MM.1S (cell line): Measurements from ENCODE around the gene SLC25A34.

Experiments used
- DNase-seq: peaks from one replicate; pipeline ENCODE4 v3.0.0-alpha.2; 2015
- H2AFZ ChIP-seq: fragments of 300-600 bp; sonication (generic); 2 replicates; pipeline ENCODE4 v1.6.0; 2016; ENCODE audit warnings: antibody characterized with exemption, low read length
- H3F3A ChIP-seq: fragments of 300-600 bp; sonication (generic); 2 replicates; pipeline ENCODE4 v1.6.1; 2016; ENCODE audit warnings: mild to moderate bottlenecking, antibody characterized with exemption, low read length, moderate library complexity, mixed read lengths; ENCODE audit not compliant: insufficient read depth
- H3K27ac ChIP-seq: fragments of 300-600 bp; sonication (generic); 2 replicates; pipeline ENCODE4 v1.5.1; 2016; ENCODE audit warnings: mild to moderate bottlenecking, low read length
- H3K27me3 ChIP-seq: fragments of 300-600 bp; sonication (generic); replicated peaks from 2 replicates; pipeline ENCODE4 v1.6.0; 2016; ENCODE audit warnings: low read length; ENCODE audit not compliant: insufficient read depth
- H3K36me3 ChIP-seq: fragments of 300-600 bp; sonication (generic); replicated peaks from 2 replicates; pipeline ENCODE4 v1.6.1; 2016; ENCODE audit warnings: mild to moderate bottlenecking, low read length, mixed read lengths; ENCODE audit not compliant: insufficient read depth
- H3K4me1 ChIP-seq: fragments of 300-600 bp; sonication (generic); 2 replicates; pipeline ENCODE4 v1.6.1; 2016; ENCODE audit warnings: low read length, mixed read lengths
- H3K4me2 ChIP-seq: fragments of 300-600 bp; sonication (generic); 2 replicates; pipeline ENCODE4 v1.6.0; 2016; ENCODE audit warnings: low read depth, low read length
- H3K4me3 ChIP-seq: fragments of 300-600 bp; sonication (generic); 2 replicates; pipeline ENCODE4 v1.5.1; 2016; ENCODE audit warnings: low read length, mixed read lengths
- H3K79me2 ChIP-seq: fragments of 300-600 bp; sonication (generic); 2 replicates; pipeline ENCODE4 v1.6.1; 2016; ENCODE audit warnings: mixed run types, low read length, mixed read lengths
- H3K9ac ChIP-seq: fragments of 300-600 bp; sonication (generic); 2 replicates; pipeline ENCODE4 v1.6.1; 2016; ENCODE audit warnings: low read length, mixed read lengths
- H3K9me2 ChIP-seq: fragments of 300-600 bp; sonication (generic); replicated peaks from 2 replicates; pipeline ENCODE4 v1.6.1; 2016; ENCODE audit warnings: mild to moderate bottlenecking, low read length, mixed read lengths; ENCODE audit not compliant: insufficient read depth
- H3K9me3 ChIP-seq: fragments of 300-600 bp; sonication (generic); replicated peaks from 2 replicates; pipeline ENCODE4 v1.6.1; 2016; ENCODE audit warnings: mild to moderate bottlenecking, low read length, mixed read lengths; ENCODE audit not compliant: insufficient read depth
- H4K20me1 ChIP-seq: fragments of 300-600 bp; sonication (generic); 2 replicates; pipeline ENCODE4 v1.6.1; 2016; ENCODE audit warnings: mild to moderate bottlenecking, low read length, moderate library complexity, mixed read lengths; ENCODE audit not compliant: insufficient read depth
- CTCF ChIP-seq: fragments of 300-600 bp; sonication (generic); IDR thresholded peaks from 2 replicates; pipeline ENCODE4 v1.5.1; 2016; ENCODE audit warnings: antibody characterized with exemption, low read length, mixed read lengths
- EZH2 ChIP-seq: fragments of 300-600 bp; sonication (generic); optimal IDR thresholded peaks from 2 replicates; pipeline ENCODE3; 2017; ENCODE audit warnings: low read depth, mild to moderate bottlenecking, antibody characterized with exemption, low read length, mixed read lengths
- EZH2phosphoT487 ChIP-seq: fragments of 300-600 bp; sonication (generic); IDR thresholded peaks from 2 replicates; pipeline ENCODE4 v1.6.1; 2018; ENCODE audit warnings: antibody characterized with exemption, low read length

Gene SLC25A34

GRCh38 chr1:15757575-15758342, 21.7 kb downstream of the SLC25A34 start:
- Histone ChIP-seq H3K27ac (no peak overlapping the region), H3K9me2 (no peaks in the 10 kb centered on the region), H3K4me3 (no peak overlapping the region), H3K4me1 (no peaks in the 10 kb centered on the region), H3K9ac (no peak overlapping the region), H3K4me2 (no peak overlapping the region), H3K79me2 (no peaks in the 10 kb centered on the region), H3F3A (no peaks in the 10 kb centered on the region), H2AFZ (no peak overlapping the region), H3K27me3 (peaks cover 61% of the 10 kb centered on the region), H4K20me1 (no peaks in the 10 kb centered on the region), H3K9me3 (no peaks in the 10 kb centered on the region), H3K36me3 (no peaks in the 10 kb centered on the region)
- DNase-seq, result no peak
- no peak for TF ChIP-seq CTCF
- no peak for TF ChIP-seq EZH2phosphoT487
- no peak for TF ChIP-seq EZH2

GRCh38 chr1:15758343-15758931, 22.4 kb downstream of the SLC25A34 start, which contains the start of gene FBLIM1:
FBLIM1 (plus strand) TSS chr1:15758795; CDS start chr1:15764984, 6,189 bp downstream.
- no peak for DNase-seq
- no peaks in the 10 kb centered on the region for H3K79me2 ChIP-seq
- H4K20me1 ChIP-seq, result no peaks in the 10 kb centered on the region
- no peak within 1 kb of the TSS for H2AFZ ChIP-seq
- H3K9me2 ChIP-seq, result no peaks in the 10 kb centered on the region
- H3K27me3 ChIP-seq, result peaks cover 61% of the 10 kb centered on the region
- H3K27ac ChIP-seq, result no peak within 1 kb of the TSS
- H3K36me3 ChIP-seq, result no peaks in the 10 kb centered on the region
- H3K4me2 ChIP-seq, result no peak within 1 kb of the TSS
- H3K4me1 ChIP-seq, result no peaks in the 10 kb centered on the region
- H3K9ac ChIP-seq, result no peak within 1 kb of the TSS
- no peaks in the 10 kb centered on the region for H3F3A ChIP-seq
- TF ChIP-seq EZH2phosphoT487, result no peak
- no peak within 1 kb of the TSS for H3K4me3 ChIP-seq
- H3K9me3 ChIP-seq, result no peaks in the 10 kb centered on the region

- H3K4me3 ChIP-seq, result no peak overlapping the region
- no peak overlapping the region for H2AFZ ChIP-seq
- no peak overlapping the region for H3K9ac ChIP-seq
- no peaks in the 10 kb centered on the region for H3K9me3 ChIP-seq
- no peaks in the 10 kb centered on the region for H3K79me2 ChIP-seq
- no peak overlapping the region for H3K27ac ChIP-seq
- no peaks in the 10 kb centered on the region for H4K20me1 ChIP-seq
- no peaks in the 10 kb centered on the region for H3K36me3 ChIP-seq
- no peaks in the 10 kb centered on the region for H3F3A ChIP-seq
- no peak for TF ChIP-seq EZH2
- H3K4me1 ChIP-seq, result no peaks in the 10 kb centered on the region
- H3K27me3 ChIP-seq, result peaks cover 61% of the 10 kb centered on the region
- no peak overlapping the region for H3K4me2 ChIP-seq
- H3K9me2 ChIP-seq, result no peaks in the 10 kb centered on the region
- DNase-seq, result no peak
Observed at GRCh38 chr1:15758953-15759661, 23.0 kb downstream of the SLC25A34 start.

GRCh38 chr1:15760520-15761211, 24.6 kb downstream of the SLC25A34 start:
- H3K27ac ChIP-seq, result no peak overlapping the region
- H3K9me2 ChIP-seq, result no peaks in the 10 kb centered on the region
- H3F3A ChIP-seq, result no peaks in the 10 kb centered on the region
- no peaks in the 10 kb centered on the region for H3K79me2 ChIP-seq
- no peak overlapping the region for H3K4me3 ChIP-seq
- no peak overlapping the region for H2AFZ ChIP-seq
- H3K4me1 ChIP-seq, result no peaks in the 10 kb centered on the region
- H3K36me3 ChIP-seq, result no peaks in the 10 kb centered on the region
- H3K4me2 ChIP-seq, result no peak overlapping the region
- no peaks in the 10 kb centered on the region for H3K9me3 ChIP-seq
- no peak overlapping the region for H3K9ac ChIP-seq
- no peaks in the 10 kb centered on the region for H4K20me1 ChIP-seq
- H3K27me3 ChIP-seq, result peaks cover 53% of the 10 kb centered on the region
- TF ChIP-seq EZH2 (no peak), EZH2phosphoT487 (no peak), CTCF (no peak)
- no peak for DNase-seq
